ENCODE data around the gene PSMB11. TPM values are rescaled to one million over a fixed set of nuclear protein-coding genes. Genes with fewer than 3 reads are reported as not detected.

Gene PSMB11
- total RNA-seq, 2 experiments from 2014 or later, result not detected

DNA sequence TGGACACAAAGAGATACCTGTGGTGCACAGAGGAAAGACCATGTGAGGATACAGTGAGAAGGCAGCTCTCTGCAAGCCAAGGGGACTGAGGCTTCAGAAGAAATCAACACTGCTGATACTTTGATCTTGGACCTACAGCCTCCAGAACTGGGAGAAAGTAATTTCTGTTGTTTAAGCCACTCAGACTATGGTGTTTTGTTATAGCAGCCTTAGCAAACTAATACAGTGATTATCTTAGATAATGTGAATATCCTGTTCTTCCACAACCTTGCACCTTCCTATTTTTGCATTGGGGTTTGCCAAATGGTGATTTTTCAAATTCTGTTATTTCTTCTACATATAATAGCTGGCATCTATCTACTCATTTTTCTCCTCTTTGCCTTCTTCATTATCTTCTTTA is 23.9 kb upstream of the PSMB11 start:
- CTCF ChIA-PET, result interaction anchor here (1.1 to 1.8 kb wide), 4 partner anchors 11 to 59 kb away, joined by 3 to 9 read pairs (median 5); no protein-coding TSS in a partner anchor
- intact Hi-C loops (cut with micrococcal nuclease), result no loop called here
- DNase-seq, result no peak
- POLR2A ChIA-PET, result interaction anchor here (0.6 kb wide), 1 partner anchor 15 kb away, joined by 4 read pairs; no protein-coding TSS in a partner anchor
- H3K4me1 Mint-ChIP-seq (ENCODE audit: low read depth), result peaks cover 5% of the 10 kb centered on the region
- peaks cover 8% of the 10 kb centered on the region for H3K36me3 Mint-ChIP-seq
- H3K27ac Mint-ChIP-seq, result no peak overlapping the region
- H3K9me3 Mint-ChIP-seq, result no peaks in the 10 kb centered on the region
- no peak overlapping the region for H3K4me3 Mint-ChIP-seq
- H3K27me3 Mint-ChIP-seq, result no peaks in the 10 kb centered on the region

DNA sequence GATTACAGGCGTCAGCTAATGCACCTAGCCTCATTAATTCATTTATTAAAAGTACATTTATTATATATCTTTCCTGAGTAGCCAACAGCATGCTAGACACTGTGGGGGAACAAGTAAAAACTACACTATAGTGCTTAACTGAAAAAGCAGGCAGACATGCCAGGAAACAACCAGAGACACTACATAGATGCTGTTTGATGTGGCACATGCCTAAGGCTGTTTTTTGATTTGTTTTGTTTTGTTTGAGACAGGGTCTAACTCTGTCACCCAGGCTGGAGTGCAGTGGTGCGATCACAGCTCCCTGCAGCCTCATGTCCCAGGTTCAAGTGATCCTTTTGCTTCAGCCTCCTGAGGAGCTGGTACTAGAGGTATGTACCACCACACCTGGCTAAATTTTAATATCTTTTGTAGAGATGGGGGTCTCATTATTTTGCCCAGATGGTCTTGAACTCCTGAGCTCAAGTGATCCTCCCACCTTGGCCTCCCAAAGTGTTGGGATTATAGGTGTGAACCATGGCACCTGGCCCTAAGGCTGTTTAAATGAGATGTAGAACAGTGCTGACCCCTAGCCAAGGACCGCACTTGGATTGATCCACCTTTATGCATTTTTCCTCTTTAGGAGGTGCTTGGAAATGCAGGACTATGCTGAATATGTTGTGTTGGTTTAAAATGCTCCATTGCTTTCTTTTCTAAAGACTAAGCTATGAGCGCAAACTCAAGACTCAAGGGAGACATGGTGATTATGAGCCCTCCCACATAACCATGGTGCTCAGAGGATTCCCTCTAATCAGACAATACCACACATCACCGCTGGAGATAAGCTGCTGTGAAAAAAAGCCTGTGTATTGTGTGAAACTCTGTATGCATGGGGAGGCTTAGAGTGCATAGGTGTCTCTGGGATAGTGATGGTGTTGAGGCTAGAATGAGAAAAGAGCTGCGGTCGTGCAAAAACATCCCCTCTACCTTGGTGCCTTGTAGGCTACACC is 21.6 kb upstream of the PSMB11 start:
- CTCF ChIA-PET, result interaction anchor here (0.9 to 2.1 kb wide), 4 partner anchors 34 to 48 kb away, joined by 3 to 7 read pairs (median 4); no protein-coding TSS in a partner anchor
- DNase-seq, result no peak
- POLR2A ChIA-PET, result interaction anchor here (1.2 kb wide), 1 partner anchor 8 kb away, joined by 3 read pairs; no protein-coding TSS in a partner anchor

DNA sequence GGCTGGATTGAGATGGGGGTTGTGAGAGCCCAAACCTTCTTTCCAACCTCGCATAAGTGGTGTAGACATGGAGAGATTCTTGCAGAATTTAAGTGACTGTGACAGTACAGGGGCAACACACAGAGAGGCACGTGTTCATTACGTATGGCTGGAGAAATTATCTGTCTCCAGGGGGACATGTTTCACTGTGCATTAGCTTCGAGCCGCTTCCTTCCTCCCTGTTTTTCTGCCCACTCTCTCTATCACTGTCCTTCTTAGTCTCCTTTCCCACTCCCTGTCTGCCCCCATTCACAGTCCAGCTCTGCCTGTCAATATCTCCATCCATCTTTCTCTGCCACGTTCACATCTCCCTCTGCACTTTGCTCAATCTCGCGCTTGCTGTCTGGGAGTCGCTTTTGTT is 20.6 kb upstream of the PSMB11 start:
- intact Hi-C loops (cut with micrococcal nuclease), result no loop called here
- H3K4me3 Mint-ChIP-seq, result no peak overlapping the region
- H3K36me3 Mint-ChIP-seq, result peaks cover 35% of the 10 kb centered on the region
- DNase-seq, result no peak
- H3K4me1 Mint-ChIP-seq (ENCODE audit: low read depth), result peaks cover 32% of the 10 kb centered on the region
- no peak overlapping the region for H3K27ac Mint-ChIP-seq
- no peaks in the 10 kb centered on the region for H3K27me3 Mint-ChIP-seq
- ChIA-PET CTCF (interaction anchor here (0.6 to 2.1 kb wide), 6 partner anchors 10 to 47 kb away, joined by 3 to 7 read pairs (median 4); no protein-coding TSS in a partner anchor), POLR2A (interaction anchor here (1.2 kb wide), 1 partner anchor 9 kb away, joined by 3 read pairs; no protein-coding TSS in a partner anchor)
- H3K9me3 Mint-ChIP-seq, result no peaks in the 10 kb centered on the region

More for the DNA sequence above, 21.6 kb upstream of the PSMB11 start:
- Mint-ChIP-seq H3K4me3 (no peak overlapping the region), H3K9me3 (no peaks in the 10 kb centered on the region), H3K4me1 (ENCODE audit: low read depth) (peaks cover 23% of the 10 kb centered on the region), H3K27ac (no peak overlapping the region), H3K36me3 (peaks cover 25% of the 10 kb centered on the region), H3K27me3 (no peaks in the 10 kb centered on the region)
- intact Hi-C loops (cut with micrococcal nuclease), result no loop called here

DNA sequence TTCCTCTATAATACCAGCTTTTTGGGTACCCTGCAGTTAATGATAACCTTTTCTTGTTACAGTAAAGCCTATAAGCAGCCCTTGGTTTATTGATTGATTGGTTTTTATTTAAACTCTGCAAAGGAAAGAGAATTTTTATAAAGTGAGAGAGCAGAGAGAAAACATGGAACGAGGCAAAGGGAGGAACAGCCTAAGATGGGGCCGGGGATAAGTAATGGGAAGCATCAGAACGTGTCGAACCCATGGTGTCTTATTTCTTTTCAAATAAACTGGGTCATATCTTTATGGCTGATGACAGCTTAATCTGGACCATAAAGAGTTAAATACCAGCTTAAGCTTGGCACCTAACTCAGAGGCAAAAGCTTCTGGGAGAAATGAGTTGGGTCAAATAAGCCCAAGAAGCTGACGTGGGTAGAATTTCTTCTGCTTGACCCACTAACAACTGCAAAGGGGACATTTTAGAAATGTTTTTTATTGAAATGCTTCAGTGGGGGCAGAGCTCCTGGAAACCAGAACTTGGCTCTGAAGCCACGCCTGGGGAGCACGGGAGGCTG is 20.0 kb upstream of the PSMB11 start:
- no peaks in the 10 kb centered on the region for H3K9me3 Mint-ChIP-seq
- intact Hi-C loops (cut with micrococcal nuclease), result no loop called here
- no peak for DNase-seq
- H3K27me3 Mint-ChIP-seq, result no peaks in the 10 kb centered on the region
- peaks cover 36% of the 10 kb centered on the region for H3K36me3 Mint-ChIP-seq
- ChIA-PET POLR2A (interaction anchor here (0.5 to 0.9 kb wide), 2 partner anchors 15 to 1346 kb away, joined by 3 to 7 read pairs; partner anchors contain the start of gene NFATC4), CTCF (interaction anchor here (0.6 to 2.1 kb wide), 7 partner anchors 11 to 76 kb away, joined by 3 to 7 read pairs (median 4); partner anchors contain the start of gene AJUBA)
- H3K27ac Mint-ChIP-seq, result no peak overlapping the region
- no peak overlapping the region for H3K4me3 Mint-ChIP-seq
- peaks cover 32% of the 10 kb centered on the region for H3K4me1 Mint-ChIP-seq (ENCODE audit: low read depth)

DNA sequence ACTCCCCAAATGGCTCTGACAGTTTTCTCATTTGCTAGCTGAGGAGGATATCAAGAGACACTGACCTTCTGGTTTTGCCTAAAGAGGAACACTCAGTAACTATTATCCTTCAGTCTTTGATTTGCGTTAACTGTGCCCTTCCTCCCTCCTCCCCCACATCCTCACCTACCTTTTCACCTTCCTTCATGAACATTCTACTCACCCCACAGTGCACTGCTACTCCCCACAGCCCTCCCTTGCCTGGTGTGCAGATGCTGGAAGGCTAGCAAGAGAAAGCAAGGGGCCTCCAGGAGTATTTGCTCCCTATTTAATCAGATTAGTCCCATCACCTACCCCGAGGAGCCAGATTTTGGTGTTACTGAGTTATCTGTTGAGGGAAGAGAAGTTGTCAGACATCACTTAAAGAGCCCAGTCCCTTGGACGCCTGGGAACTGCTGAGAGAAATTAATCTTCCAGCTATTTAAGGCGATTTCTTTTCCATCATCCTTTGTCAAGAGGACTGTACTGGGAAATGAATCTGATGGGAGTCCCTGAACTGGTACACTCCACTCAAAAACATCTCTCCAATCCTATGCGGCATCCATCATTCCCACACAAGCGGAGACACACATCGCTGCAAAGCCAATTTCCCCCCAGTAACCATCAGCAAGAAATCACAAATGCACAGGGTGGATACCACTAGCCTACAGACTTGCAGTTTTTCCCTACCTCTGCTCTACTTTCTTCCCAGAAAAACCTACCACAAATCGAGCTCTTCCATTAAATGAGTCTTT is 18.8 kb upstream of the PSMB11 start:
- Mint-ChIP-seq H3K9me3 (no peaks in the 10 kb centered on the region), H3K4me3 (no peak overlapping the region), H3K36me3 (peaks cover 43% of the 10 kb centered on the region), H3K27ac (no peak overlapping the region), H3K4me1 (ENCODE audit: low read depth) (peaks cover 35% of the 10 kb centered on the region), H3K27me3 (no peaks in the 10 kb centered on the region)
- DNase-seq, result no peak
- POLR2A ChIA-PET, result interaction anchor here (0.6 to 0.9 kb wide), 2 partner anchors 10 to 62 kb away, joined by 3 to 6 read pairs; no protein-coding TSS in a partner anchor
- CTCF ChIA-PET, result interaction anchor here (0.7 to 2.9 kb wide), 8 partner anchors 10 to 45 kb away, joined by 3 to 15 read pairs (median 6); partner anchors contain the start of genes AJUBA and CDH24
- intact Hi-C loops (cut with micrococcal nuclease), result no loop called here

DNA sequence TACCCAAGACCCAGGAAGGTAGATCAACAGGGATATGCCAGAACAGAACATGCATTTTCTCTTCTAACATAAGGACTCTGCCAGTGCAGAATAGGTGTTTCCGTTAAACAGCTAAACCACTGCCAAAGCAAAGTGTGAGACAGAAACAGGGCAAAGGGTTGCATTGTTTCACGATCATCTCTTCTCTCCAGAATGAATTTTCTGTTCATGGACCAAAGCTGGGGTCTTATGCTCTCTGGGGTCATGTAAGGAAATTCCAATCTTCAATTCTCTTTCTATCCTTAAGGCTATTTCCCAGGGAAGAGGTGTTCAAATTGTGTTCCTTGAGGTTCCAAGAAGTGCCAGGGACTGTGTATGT is 18.2 kb upstream of the PSMB11 start:
- POLR2A ChIA-PET, result interaction anchor here (0.6 to 0.9 kb wide), 2 partner anchors 10 to 61 kb away, joined by 3 to 6 read pairs; no protein-coding TSS in a partner anchor
- no peaks in the 10 kb centered on the region for H3K9me3 Mint-ChIP-seq
- intact Hi-C loops (cut with micrococcal nuclease), result loop anchor here (2.0 kb wide), 1 partner anchor 13 kb away; the partner anchor contains the start of gene C14orf93
- H3K4me3 Mint-ChIP-seq, result no peak overlapping the region
- no peak for DNase-seq
- H3K4me1 Mint-ChIP-seq (ENCODE audit: low read depth), result peaks cover 38% of the 10 kb centered on the region
- peaks cover 46% of the 10 kb centered on the region for H3K36me3 Mint-ChIP-seq
- H3K27me3 Mint-ChIP-seq, result no peaks in the 10 kb centered on the region
- CTCF ChIA-PET, result interaction anchor here (0.7 to 2.9 kb wide), 8 partner anchors 11 to 45 kb away, joined by 3 to 15 read pairs (median 7); partner anchors contain the start of genes AJUBA and CDH24
- H3K27ac Mint-ChIP-seq, result no peak overlapping the region

DNA sequence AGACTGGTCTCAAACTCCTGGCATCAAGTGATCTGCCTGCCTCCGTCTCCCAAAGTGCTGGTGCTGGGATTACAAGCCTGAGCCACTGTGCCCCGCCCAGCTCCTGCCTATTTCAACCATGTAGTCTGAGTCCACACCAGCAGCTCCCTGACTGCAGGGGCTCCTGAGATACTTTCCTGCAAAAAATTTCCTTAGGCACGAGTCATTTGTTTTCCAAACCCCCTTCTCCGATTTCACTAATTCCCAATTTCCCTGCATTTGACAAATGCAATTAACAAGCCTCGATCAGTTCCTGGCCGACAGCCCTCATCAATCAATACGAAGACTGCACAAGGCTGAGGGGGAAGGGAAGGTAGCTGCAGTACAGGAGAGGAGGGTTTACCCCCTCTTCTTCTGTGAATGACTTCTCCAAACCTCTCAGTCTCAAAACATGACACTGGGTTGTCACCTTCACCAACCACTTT is 17.4 kb upstream of the PSMB11 start:
- Mint-ChIP-seq H3K9me3 (no peaks in the 10 kb centered on the region), H3K4me3 (no peak overlapping the region), H3K27me3 (no peaks in the 10 kb centered on the region), H3K4me1 (ENCODE audit: low read depth) (peaks cover 47% of the 10 kb centered on the region), H3K27ac (peak overlapping the region; percentile 81), H3K36me3 (peaks cover 54% of the 10 kb centered on the region)
- DNase-seq, result no peak
- intact Hi-C loops (cut with micrococcal nuclease), result loop anchor here (2.0 kb wide), 1 partner anchor 14 kb away; the partner anchor contains the start of gene C14orf93
- ChIA-PET CTCF (interaction anchor here (0.9 to 2.9 kb wide), 8 partner anchors 11 to 51 kb away, joined by 5 to 15 read pairs (median 7); partner anchors contain the start of genes AJUBA and CDH24), POLR2A (interaction anchor here (0.9 to 1.4 kb wide), 3 partner anchors 9 to 18 kb away, joined by 3 to 6 read pairs (median 6); no protein-coding TSS in a partner anchor)

DNA sequence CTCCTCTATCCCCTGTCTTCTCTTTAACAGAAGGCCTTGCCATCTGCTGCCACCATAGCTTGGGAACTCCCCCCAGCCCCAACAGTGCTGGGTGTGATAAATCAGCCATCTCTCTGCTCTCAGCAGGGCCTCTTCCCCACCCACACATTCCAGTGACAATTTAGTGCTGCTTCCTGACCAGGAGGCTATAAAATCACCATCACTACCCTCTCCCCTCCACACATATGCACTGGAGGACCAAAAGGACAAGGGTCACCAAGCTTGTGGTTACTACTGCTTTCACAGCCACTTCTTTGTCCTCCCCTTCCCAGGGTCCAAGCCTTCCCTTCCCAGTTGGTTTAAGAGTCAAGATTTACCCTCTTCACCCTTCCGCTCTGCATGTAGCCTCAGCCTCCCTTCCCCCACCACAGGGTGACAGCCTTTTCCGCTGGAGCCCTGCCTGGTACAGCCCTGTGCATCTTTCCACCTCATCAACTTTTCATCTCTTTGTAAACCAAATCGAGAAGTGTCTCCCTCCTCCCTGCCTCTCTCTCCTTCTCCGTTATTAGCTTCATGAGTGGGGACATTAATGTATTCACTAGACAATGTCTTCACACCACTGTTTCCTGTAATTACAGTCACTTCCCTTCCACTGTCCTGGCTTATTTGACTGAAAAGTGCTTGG is 16.7 kb upstream of the PSMB11 start:
- CTCF ChIA-PET, result interaction anchor here (1.3 to 2.9 kb wide), 7 partner anchors 18 to 52 kb away, joined by 5 to 15 read pairs (median 7); partner anchors contain the start of genes AJUBA and CDH24
- intact Hi-C loops (cut with micrococcal nuclease), result loop anchor here (2.0 kb wide), 1 partner anchor 14 kb away; the partner anchor contains the start of gene C14orf93
- Mint-ChIP-seq H3K27me3 (no peaks in the 10 kb centered on the region), H3K36me3 (peaks cover 54% of the 10 kb centered on the region), H3K9me3 (no peaks in the 10 kb centered on the region), H3K4me3 (peak overlapping the region; percentile 9), H3K27ac (peak overlapping the region; percentile 81), H3K4me1 (ENCODE audit: low read depth) (peaks cover 47% of the 10 kb centered on the region)
- peak; percentile 53 for DNase-seq
- POLR2A ChIA-PET, result interaction anchor here (1.0 to 1.4 kb wide), 2 partner anchors 14 to 18 kb away, joined by 3 to 6 read pairs; no protein-coding TSS in a partner anchor

DNA sequence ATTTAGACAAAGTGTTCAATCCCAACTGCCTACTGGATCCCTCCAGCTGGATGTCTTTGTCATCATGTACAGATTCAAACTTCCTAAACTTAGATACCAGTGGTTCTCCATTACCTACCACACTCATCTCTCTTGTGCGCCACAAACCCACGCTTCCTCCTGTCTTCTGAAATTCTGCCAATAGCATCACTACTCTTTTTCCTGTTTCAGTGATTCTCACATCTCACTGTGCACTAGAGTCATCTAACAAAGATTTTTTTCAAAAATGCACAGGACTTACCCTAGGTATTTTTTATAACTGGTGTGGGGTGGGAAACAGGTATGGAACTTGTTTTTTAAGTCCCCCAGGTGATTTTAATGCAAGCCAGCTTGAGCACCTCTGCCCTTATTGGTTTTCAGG is 13.2 kb upstream of the PSMB11 start:
- CTCF ChIA-PET, result interaction anchor here (0.6 to 2.6 kb wide), 7 partner anchors 23 to 1261 kb away, joined by 3 to 11 read pairs (median 7); partner anchors contain the start of gene CDH24
- Mint-ChIP-seq H3K36me3 (peaks cover 57% of the 10 kb centered on the region), H3K4me3 (no peak overlapping the region), H3K27ac (peak overlapping the region; percentile 85), H3K27me3 (no peaks in the 10 kb centered on the region), H3K4me1 (ENCODE audit: low read depth) (peaks cover 54% of the 10 kb centered on the region), H3K9me3 (no peaks in the 10 kb centered on the region)
- POLR2A ChIA-PET, result interaction anchor here (1.1 to 1.8 kb wide), 2 partner anchors 22 to 42 kb away, joined by 3 to 6 read pairs; no protein-coding TSS in a partner anchor
- intact Hi-C loops (cut with micrococcal nuclease), result loop anchor here (1.0 kb wide), 1 partner anchor 21 kb away; no protein-coding TSS in a partner anchor
- peak; percentile 65 for DNase-seq

DNA sequence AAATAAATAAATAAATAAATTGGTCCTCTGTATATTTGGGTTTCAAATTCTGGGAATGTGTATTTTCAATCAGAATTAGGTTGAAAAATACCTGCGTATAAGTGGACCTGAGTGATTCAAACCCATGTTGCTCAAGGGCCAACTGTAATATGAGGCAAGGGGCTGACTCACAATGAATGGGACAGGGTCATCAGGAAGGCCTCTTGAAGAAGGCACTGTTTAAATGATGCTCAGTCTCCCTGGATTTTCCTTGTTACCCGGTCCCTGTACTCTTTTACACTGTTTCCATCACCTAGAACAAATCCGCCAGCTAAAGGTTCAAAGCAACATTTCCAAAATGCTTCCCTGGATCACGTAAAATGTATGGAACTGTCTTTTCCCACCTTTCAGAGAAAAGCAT is 11.1 kb upstream of the PSMB11 start:
- Mint-ChIP-seq H3K9me3 (no peaks in the 10 kb centered on the region), H3K36me3 (peaks cover 49% of the 10 kb centered on the region), H3K4me3 (no peak overlapping the region), H3K4me1 (ENCODE audit: low read depth) (peaks cover 47% of the 10 kb centered on the region), H3K27ac (no peak overlapping the region), H3K27me3 (no peaks in the 10 kb centered on the region)
- POLR2A ChIA-PET, result no interaction called here
- CTCF ChIA-PET, result interaction anchor here (1.1 to 1.2 kb wide), 2 partner anchors 45 to 46 kb away, joined by 6 to 9 read pairs; no protein-coding TSS in a partner anchor
- DNase-seq, result no peak
- intact Hi-C loops (cut with micrococcal nuclease), result no loop called here
